ENCODE data around the gene SPINK4. TPM values are rescaled to one million over a fixed set of nuclear protein-coding genes. Genes with fewer than 3 reads are reported as not detected.

The SPINK4 gene
- polyA plus RNA-seq, 3 donors, result not detected

DNA sequence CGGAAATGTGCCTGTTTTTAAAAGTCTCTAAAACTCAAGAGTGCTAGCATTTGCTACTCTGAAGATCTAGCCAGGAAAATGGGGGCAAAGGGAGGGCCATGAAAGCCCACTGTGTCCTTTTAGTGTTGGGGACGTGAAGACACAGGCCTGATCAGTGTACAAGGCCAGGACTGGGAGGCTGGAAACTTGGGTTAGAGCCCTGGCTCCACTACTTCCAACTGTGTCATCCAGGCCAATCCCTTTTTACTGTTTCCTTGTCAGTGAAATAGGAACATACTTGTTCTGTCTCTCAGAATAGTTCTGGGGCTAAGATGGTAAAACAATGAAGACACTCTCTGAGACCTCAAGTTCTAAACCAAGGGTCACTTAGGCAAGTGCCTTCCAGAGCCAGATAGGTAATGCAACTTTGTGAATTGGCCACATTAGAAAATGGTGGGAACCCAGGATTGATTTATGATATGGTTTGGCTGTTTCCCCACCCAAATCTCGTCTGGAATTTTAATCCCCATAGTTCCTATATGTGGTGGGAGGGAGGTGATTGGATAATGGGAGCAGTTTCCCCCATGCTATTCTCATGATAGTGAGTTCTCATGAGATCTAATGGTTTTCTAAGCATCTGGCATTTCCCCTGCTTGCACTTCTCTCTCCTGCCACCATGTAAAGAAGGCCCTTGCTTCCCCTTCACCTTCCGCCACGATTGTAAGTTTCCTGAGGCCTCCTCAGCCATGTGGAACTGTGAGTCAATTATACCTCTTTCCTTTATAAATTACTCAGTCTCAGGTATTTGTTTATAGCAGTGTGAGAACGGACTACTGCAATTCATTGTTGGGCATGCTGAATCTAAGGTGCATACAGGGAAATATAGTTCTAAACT lies 42.5 kb upstream of the SPINK4 start:
- no peak overlapping the region for H2AFZ ChIP-seq (ENCODE audit: insufficient read depth, low read depth, low read length, poor library complexity, severe bottlenecking)
- WGBS (ENCODE audit: insufficient coverage), result 93% methylated on average over 2 of the region's 6 CpGs
- DNase-seq, result no peak

DNA sequence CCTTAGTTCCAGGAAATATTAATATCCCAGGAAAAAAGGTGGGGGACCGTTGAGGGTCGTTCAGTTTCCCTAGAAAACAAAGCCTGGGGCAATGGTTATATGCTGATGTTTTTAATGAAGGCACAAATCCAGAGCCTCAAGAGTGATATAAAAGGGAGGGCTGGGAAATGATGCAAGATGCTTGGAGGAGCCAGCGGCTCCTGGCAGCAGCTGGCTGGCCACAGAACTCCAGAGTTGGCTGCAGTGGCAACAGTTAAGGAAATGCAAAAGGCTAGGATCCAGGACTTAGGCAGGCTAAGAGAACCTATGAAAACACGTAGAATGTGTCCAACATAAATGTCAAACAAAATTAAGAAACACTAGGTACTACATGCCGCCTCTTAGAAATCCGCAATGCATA lies 41.8 kb upstream of the SPINK4 start:
- no peak for DNase-seq
- no peak overlapping the region for H3K4me3 ChIP-seq (replicated peaks in 1 of 3; ENCODE audit: low read depth in 2 of 3, low read length in 3 of 3)
- intact Hi-C loops (cut with micrococcal nuclease), result no loop called here
- no peaks in the 10 kb centered on the region for H4K20me1 ChIP-seq (ENCODE audit: insufficient read depth, low read length)
- Mint-ChIP-seq H3K36me3 (no peaks in the 10 kb centered on the region), H3K27me3 (ENCODE audit: low read depth in 3 of 3) (peaks cover 0 to 1% (median 0%) of the 10 kb centered on the region in 3 donors), H3K4me1 (peaks cover 10% of the 10 kb centered on the region), H3K9me3 (peaks cover 0 to 2% (median 0%) of the 10 kb centered on the region in 7 donors), H3K27ac (no peak overlapping the region), H3K4me3 (no peak overlapping the region)
- no peaks in the 10 kb centered on the region for H3K36me3 ChIP-seq (replicated peaks in 1 of 2; ENCODE audit: control insufficient read depth in 1 of 2, insufficient read depth in 2 of 2, low read length in 2 of 2)
- H3K27me3 ChIP-seq (ENCODE audit: control insufficient read depth in 2 of 2, insufficient read depth in 2 of 2, low read length in 2 of 2), result no peaks in the 10 kb centered on the region
- TF ChIP-seq, protein P1, sequence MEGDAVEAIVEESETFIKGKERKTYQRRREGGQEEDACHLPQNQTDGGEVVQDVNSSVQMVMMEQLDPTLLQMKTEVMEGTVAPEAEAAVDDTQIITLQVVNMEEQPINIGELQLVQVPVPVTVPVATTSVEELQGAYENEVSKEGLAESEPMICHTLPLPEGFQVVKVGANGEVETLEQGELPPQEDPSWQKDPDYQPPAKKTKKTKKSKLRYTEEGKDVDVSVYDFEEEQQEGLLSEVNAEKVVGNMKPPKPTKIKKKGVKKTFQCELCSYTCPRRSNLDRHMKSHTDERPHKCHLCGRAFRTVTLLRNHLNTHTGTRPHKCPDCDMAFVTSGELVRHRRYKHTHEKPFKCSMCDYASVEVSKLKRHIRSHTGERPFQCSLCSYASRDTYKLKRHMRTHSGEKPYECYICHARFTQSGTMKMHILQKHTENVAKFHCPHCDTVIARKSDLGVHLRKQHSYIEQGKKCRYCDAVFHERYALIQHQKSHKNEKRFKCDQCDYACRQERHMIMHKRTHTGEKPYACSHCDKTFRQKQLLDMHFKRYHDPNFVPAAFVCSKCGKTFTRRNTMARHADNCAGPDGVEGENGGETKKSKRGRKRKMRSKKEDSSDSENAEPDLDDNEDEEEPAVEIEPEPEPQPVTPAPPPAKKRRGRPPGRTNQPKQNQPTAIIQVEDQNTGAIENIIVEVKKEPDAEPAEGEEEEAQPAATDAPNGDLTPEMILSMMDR (IDR thresholded peaks at IDR 0.05), result no peak
- peaks cover 7 to 9% of the 10 kb centered on the region in 2 donors for H3K4me1 ChIP-seq (ENCODE audit: control insufficient read depth in 1 of 2, insufficient read depth in 2 of 2, low read length in 2 of 2)
- H3K9me3 ChIP-seq (replicated peaks in 1 of 2; ENCODE audit: control insufficient read depth in 1 of 2, insufficient read depth in 1 of 2, low read length in 2 of 2), result no peaks in the 10 kb centered on the region
- no peaks in the 10 kb centered on the region for H3K79me2 ChIP-seq (ENCODE audit: insufficient read depth, low read length)
- H3K9ac ChIP-seq (ENCODE audit: insufficient read depth, low read length, poor library complexity, severe bottlenecking), result no peak overlapping the region
- H2AFZ ChIP-seq (ENCODE audit: insufficient read depth, low read depth, low read length, poor library complexity, severe bottlenecking), result no peak overlapping the region
- H3K4me2 ChIP-seq (replicated peaks; ENCODE audit: extremely low read depth, low read length, poor library complexity, severe bottlenecking), result no peak overlapping the region
- WGBS (ENCODE audit: insufficient coverage), result 94% methylated on average over 4 of the region's 6 CpGs
- H3K27ac ChIP-seq (ENCODE audit: low read depth in 1 of 2, low read length in 2 of 2), result no peak overlapping the region

More for the DNA sequence above, 42.5 kb upstream of the SPINK4 start:
- H3K9me3 Mint-ChIP-seq, result peaks cover 0 to 2% (median 0%) of the 10 kb centered on the region in 7 donors
- H3K4me3 Mint-ChIP-seq, result no peak overlapping the region
- H3K4me3 ChIP-seq (replicated peaks in 1 of 3; ENCODE audit: low read depth in 2 of 3, low read length in 3 of 3), result no peak overlapping the region
- TF ChIP-seq, protein P1 (IDR thresholded peaks at IDR 0.05), result no peak
- no peaks in the 10 kb centered on the region for H3K9me3 ChIP-seq (replicated peaks in 1 of 2; ENCODE audit: control insufficient read depth in 1 of 2, insufficient read depth in 1 of 2, low read length in 2 of 2)
- no peaks in the 10 kb centered on the region for H4K20me1 ChIP-seq (ENCODE audit: insufficient read depth, low read length)
- intact Hi-C loops (cut with micrococcal nuclease), result no loop called here
- H3K36me3 ChIP-seq (replicated peaks in 1 of 2; ENCODE audit: control insufficient read depth in 1 of 2, insufficient read depth in 2 of 2, low read length in 2 of 2), result no peaks in the 10 kb centered on the region
- peaks cover 0 to 1% (median 0%) of the 10 kb centered on the region in 3 donors for H3K27me3 Mint-ChIP-seq (ENCODE audit: low read depth in 3 of 3)
- H3K36me3 Mint-ChIP-seq, result no peaks in the 10 kb centered on the region
- no peak overlapping the region for H3K27ac ChIP-seq (ENCODE audit: low read depth in 1 of 2, low read length in 2 of 2)
- no peak overlapping the region for H3K9ac ChIP-seq (ENCODE audit: insufficient read depth, low read length, poor library complexity, severe bottlenecking)
- peaks cover 2 to 3% of the 10 kb centered on the region in 2 donors for H3K4me1 ChIP-seq (ENCODE audit: control insufficient read depth in 1 of 2, insufficient read depth in 2 of 2, low read length in 2 of 2)
- no peaks in the 10 kb centered on the region for H3K27me3 ChIP-seq (ENCODE audit: control insufficient read depth in 2 of 2, insufficient read depth in 2 of 2, low read length in 2 of 2)
- H3K4me2 ChIP-seq (replicated peaks; ENCODE audit: extremely low read depth, low read length, poor library complexity, severe bottlenecking), result no peak overlapping the region
- H3K4me1 Mint-ChIP-seq, result peaks cover 6% of the 10 kb centered on the region
- no peak overlapping the region for H3K27ac Mint-ChIP-seq
- no peaks in the 10 kb centered on the region for H3K79me2 ChIP-seq (ENCODE audit: insufficient read depth, low read length)
